Measurements from ENCODE around the gene HEMGN. TPM values are rescaled to one million over a fixed set of nuclear protein-coding genes. Genes with fewer than 3 reads are reported as not detected.
A peak's percentile ranks its signal among the peaks of the same experiment; 100 is the strongest.
"Not testable (repeated sequence)": the region's sequence is repeated elsewhere in the genome, so short reads cannot be mapped to it uniquely, and the experiment has no call there.

Gene HEMGN
- 15.1 TPM for total RNA-seq

- peak in 2 of 3 donors; percentile 96 to 99 for DNase-seq (ENCODE audit: low read depth in 2 of 3, low spot score in 2 of 3)
These were observed at the start of gene HEMGN for GRCh38 chr9:97938081-97938644. Gene HEMGN (minus strand): TSS chr9:97938172. CDS start chr9:97938136, 36 bp downstream.

- DNase-seq (ENCODE audit: low read depth in 2 of 3, low spot score in 2 of 3): no peak
These were observed 49.5 kb upstream of the HEMGN start for GRCh38 chr9:97987487-97987886.

GRCh38 chr9:97985058-97985861 lies 47.3 kb upstream of the HEMGN start:
- DNase-seq (ENCODE audit: low read depth in 2 of 3, low spot score in 2 of 3): peak in 2 of 3 donors; percentile 37 to 56

- DNase-seq (ENCODE audit: low read depth in 2 of 3, low spot score in 2 of 3): peak; percentile 71 to 90 (median 88)
These were observed 46.5 kb upstream of the HEMGN start for GRCh38 chr9:97984188-97985057.

- DNase-seq (ENCODE audit: low read depth in 2 of 3, low spot score in 2 of 3): peak in 2 of 3 donors; percentile 36 to 62
These were observed 45.7 kb upstream of the HEMGN start for GRCh38 chr9:97983589-97984187.

GRCh38 chr9:97982683-97983588 lies 45.0 kb upstream of the HEMGN start, which contains the start of gene ANP32B:
Gene ANP32B (plus strand): TSS chr9:97983341. CDS start chr9:97983556, 215 bp downstream.
- DNase-seq (ENCODE audit: low read depth in 2 of 3, low spot score in 2 of 3): peak; percentile 88 to 97 (median 93)

GRCh38 chr9:97981846-97982682 lies 44.1 kb upstream of the HEMGN start:
- DNase-seq (ENCODE audit: low read depth in 2 of 3, low spot score in 2 of 3): peak in 1 of 3 donors; percentile 36

GRCh38 chr9:97980918-97981845 lies 43.2 kb upstream of the HEMGN start:
- DNase-seq (ENCODE audit: low read depth in 2 of 3, low spot score in 2 of 3): no peak

GRCh38 chr9:97980479-97980803 lies 42.5 kb upstream of the HEMGN start:
- DNase-seq (ENCODE audit: low read depth in 2 of 3, low spot score in 2 of 3): no peak

- DNase-seq (ENCODE audit: low read depth in 2 of 3, low spot score in 2 of 3): no peak
These were observed 42.0 kb upstream of the HEMGN start for GRCh38 chr9:97979788-97980478.

GRCh38 chr9:97978371-97979130 lies 40.6 kb upstream of the HEMGN start:
- no peak for DNase-seq (ENCODE audit: low read depth in 2 of 3, low spot score in 2 of 3)

GRCh38 chr9:97976633-97977032 lies 38.7 kb upstream of the HEMGN start:
- not testable (repeated sequence) for DNase-seq (ENCODE audit: low read depth in 2 of 3, low spot score in 2 of 3)

GRCh38 chr9:97975376-97975775 lies 37.4 kb upstream of the HEMGN start:
- DNase-seq (ENCODE audit: low read depth in 2 of 3, low spot score in 2 of 3): no peak

- DNase-seq (ENCODE audit: low read depth in 2 of 3, low spot score in 2 of 3): no peak
These were observed 34.8 kb upstream of the HEMGN start for GRCh38 chr9:97972753-97973152.

GRCh38 chr9:97970165-97970564 lies 32.2 kb upstream of the HEMGN start:
- DNase-seq (ENCODE audit: low read depth in 2 of 3, low spot score in 2 of 3): peak in 1 of 3 donors; percentile 54

- DNase-seq (ENCODE audit: low read depth in 2 of 3, low spot score in 2 of 3): no peak
These were observed 31.0 kb upstream of the HEMGN start for GRCh38 chr9:97969014-97969413.

All from hematopoietic multipotent progenitor cell (in vitro differentiated cells).